BLaER1 (cell line): ENCODE results near the gene CNKSR1.

ENCODE experiments used
- H3K27ac ChIP-seq: shearing (Covaris generic); formaldehyde crosslinking; 2 replicates; pipeline ENCODE4 v1.8.1; 2022
- H3K27me3 ChIP-seq: shearing (Covaris generic); formaldehyde crosslinking; 2 replicates; pipeline ENCODE4 v1.8.1; 2022
- H3K36me3 ChIP-seq: shearing (Covaris generic); formaldehyde crosslinking; 2 replicates; pipeline ENCODE4 v1.8.1; 2022
- H3K4me1 ChIP-seq: shearing (Covaris generic); formaldehyde crosslinking; 2 replicates; pipeline ENCODE4 v1.8.1; 2022
- H3K4me2 ChIP-seq: shearing (Covaris generic); formaldehyde crosslinking; 2 replicates; pipeline ENCODE4 v1.8.1; 2022
- H3K4me3 ChIP-seq: shearing (Covaris generic); formaldehyde crosslinking; 2 replicates; pipeline ENCODE4 v1.8.1; 2022
- H3K9ac ChIP-seq: shearing (Covaris generic); formaldehyde crosslinking; 2 replicates; pipeline ENCODE4 v1.8.1; 2022
- H3K9me3 ChIP-seq: shearing (Covaris generic); formaldehyde crosslinking; 2 replicates; pipeline ENCODE4 v1.8.1; 2022
- H4K20me1 ChIP-seq: shearing (Covaris generic); formaldehyde crosslinking; 2 replicates; pipeline ENCODE4 v1.8.1; 2022
- Cebpa-rat ChIP-seq: shearing (Covaris generic); IDR thresholded peaks from 2 replicates; pipeline ENCODE4 v1.8.1; 2022

CNKSR1 gene

DNA sequence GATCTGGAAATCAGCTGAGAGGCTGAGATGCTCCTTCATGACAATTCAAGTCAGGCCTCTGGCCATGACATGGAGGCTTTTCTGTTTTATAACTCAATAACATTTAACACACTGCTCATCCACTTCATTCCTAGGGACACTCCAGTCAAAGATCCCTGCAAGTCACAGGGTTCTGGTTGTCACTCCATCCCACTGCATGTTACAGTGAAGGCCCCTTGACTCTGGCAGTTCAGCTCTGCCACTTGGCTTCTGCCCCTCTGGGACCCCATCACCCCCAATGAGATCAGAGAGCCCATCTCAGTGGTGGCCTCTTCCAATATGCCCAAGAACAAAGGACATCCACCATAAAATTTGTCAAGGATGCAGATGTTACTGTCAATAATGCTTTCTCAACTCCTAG lies 28.4 kb upstream of the CNKSR1 start:
- no peak for TF ChIP-seq Cebpa-rat
- Histone ChIP-seq H3K4me1 (peaks cover 25% of the 10 kb centered on the region), H3K27me3 (no peaks in the 10 kb centered on the region), H3K4me2 (no peak overlapping the region), H3K9ac (no peak overlapping the region), H4K20me1 (no peaks in the 10 kb centered on the region), H3K36me3 (no peaks in the 10 kb centered on the region), H3K4me3 (no peak overlapping the region), H3K9me3 (no peaks in the 10 kb centered on the region), H3K27ac (no peak overlapping the region)

DNA sequence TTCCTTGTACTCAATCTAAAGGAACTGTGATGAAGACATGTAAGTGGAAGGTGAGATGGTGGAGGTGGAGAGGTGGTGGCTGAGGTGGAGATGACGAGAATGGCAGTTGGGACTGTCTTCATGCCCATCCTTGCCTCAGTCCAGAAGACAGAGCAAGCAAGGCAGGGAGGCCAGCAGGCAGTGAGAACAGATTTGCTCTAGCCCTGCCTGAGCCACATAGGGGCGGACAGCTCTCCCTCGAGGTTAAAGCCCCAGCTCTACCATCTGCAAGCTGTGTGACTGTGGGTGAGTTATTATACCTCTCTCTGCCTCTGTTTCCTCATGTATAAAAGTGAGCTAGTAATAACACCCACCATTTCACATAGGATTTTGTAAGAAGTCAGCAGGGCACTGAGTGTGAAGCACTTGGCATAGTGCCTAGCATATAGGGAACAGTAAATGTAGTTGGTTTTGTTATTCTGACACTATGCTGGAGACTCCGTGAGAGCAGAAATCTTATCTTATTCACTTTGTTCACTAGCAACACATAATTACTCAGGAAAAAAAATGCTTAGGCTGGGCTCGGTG lies 23.2 kb upstream of the CNKSR1 start:
- H3K27ac ChIP-seq: no peak overlapping the region
- peaks cover 68% of the 10 kb centered on the region for H3K4me1 ChIP-seq
- H3K9ac ChIP-seq: no peak overlapping the region
- H3K27me3 ChIP-seq: no peaks in the 10 kb centered on the region
- H4K20me1 ChIP-seq: no peaks in the 10 kb centered on the region
- no peaks in the 10 kb centered on the region for H3K36me3 ChIP-seq
- no peak for TF ChIP-seq Cebpa-rat
- H3K9me3 ChIP-seq: no peaks in the 10 kb centered on the region
- H3K4me2 ChIP-seq: peak overlapping the region; percentile 100
- H3K4me3 ChIP-seq: no peak overlapping the region

DNA sequence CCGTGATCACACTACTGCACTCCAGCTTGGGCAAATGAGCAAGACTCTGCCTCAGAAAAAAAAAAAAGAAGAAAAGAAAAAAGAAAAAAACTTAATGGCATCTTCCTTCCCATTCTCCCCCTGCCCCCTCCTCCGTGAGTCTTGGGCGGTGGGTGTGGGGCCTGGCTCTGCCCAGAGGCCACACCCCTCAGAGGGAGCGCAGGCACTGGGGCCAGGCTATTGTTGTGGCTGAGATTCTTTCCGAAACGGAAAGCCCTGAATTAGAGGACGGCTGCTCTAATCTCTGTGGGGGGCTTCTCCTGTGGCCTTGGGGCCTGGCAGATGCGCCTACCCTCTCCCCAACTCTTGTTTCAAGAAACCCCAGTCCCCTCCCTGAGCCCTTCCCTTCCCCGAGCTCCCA lies 22.5 kb upstream of the CNKSR1 start:
- no peaks in the 10 kb centered on the region for H3K36me3 ChIP-seq
- H3K4me3 ChIP-seq: peak overlapping the region; percentile 62
- no peak for TF ChIP-seq Cebpa-rat
- no peaks in the 10 kb centered on the region for H3K9me3 ChIP-seq
- peaks cover 75% of the 10 kb centered on the region for H3K4me1 ChIP-seq
- peak overlapping the region; percentile 100 for H3K4me2 ChIP-seq
- H3K9ac ChIP-seq: peak overlapping the region; percentile 64
- H4K20me1 ChIP-seq: no peaks in the 10 kb centered on the region
- peak overlapping the region; percentile 68 for H3K27ac ChIP-seq
- H3K27me3 ChIP-seq: no peaks in the 10 kb centered on the region

DNA sequence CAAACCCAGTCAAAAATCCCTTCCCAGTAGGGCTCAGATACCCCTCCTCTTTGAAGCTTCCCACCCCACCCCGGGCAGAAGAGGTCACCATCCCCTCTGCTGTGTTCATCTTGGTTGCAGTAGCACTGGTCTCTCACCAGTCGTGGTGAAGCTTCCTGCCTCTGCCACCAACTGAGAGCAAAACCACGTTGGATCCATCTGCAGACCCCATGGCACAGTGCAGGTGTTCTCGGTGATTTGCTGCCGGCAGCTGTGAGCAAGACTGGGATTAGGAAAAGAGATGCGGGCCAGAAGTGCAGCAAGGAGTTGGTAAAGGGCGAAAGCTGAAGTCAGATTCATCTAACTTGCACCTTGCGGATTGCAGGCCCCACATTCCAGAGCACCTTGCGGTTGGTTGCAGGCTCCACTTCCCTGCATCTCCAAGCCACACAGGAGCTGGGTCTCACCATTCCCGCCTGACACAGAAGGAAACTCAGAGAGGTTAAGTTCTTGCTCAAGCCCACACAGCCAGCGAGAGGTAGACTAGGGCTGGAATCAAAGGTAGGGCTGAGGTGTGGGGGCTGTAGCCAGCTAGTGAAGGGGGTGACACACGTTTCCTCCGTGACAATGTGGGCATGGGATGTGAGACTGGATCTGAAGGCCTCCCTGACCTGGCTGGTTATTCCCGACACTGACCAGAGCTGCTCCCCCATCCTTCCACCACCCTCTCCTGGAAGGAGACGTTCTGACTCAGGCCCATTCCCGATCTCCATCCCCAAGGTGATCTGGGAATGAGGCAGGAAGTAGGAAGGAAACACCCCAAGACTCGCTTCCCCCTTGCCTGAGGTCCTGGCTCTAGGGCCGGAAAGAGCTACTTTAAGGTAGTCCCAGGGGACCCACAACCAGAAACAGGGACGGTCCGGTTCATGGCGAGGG lies 21.7 kb upstream of the CNKSR1 start:
- Histone ChIP-seq H3K4me1 (peaks cover 84% of the 10 kb centered on the region), H3K36me3 (no peaks in the 10 kb centered on the region), H4K20me1 (no peaks in the 10 kb centered on the region), H3K4me2 (peak overlapping the region; percentile 100), H3K27me3 (no peaks in the 10 kb centered on the region), H3K9ac (peak overlapping the region; percentile 64), H3K9me3 (no peaks in the 10 kb centered on the region), H3K4me3 (peak overlapping the region; percentile 62), H3K27ac (peak overlapping the region; percentile 68)
- TF ChIP-seq Cebpa-rat: no peak

DNA sequence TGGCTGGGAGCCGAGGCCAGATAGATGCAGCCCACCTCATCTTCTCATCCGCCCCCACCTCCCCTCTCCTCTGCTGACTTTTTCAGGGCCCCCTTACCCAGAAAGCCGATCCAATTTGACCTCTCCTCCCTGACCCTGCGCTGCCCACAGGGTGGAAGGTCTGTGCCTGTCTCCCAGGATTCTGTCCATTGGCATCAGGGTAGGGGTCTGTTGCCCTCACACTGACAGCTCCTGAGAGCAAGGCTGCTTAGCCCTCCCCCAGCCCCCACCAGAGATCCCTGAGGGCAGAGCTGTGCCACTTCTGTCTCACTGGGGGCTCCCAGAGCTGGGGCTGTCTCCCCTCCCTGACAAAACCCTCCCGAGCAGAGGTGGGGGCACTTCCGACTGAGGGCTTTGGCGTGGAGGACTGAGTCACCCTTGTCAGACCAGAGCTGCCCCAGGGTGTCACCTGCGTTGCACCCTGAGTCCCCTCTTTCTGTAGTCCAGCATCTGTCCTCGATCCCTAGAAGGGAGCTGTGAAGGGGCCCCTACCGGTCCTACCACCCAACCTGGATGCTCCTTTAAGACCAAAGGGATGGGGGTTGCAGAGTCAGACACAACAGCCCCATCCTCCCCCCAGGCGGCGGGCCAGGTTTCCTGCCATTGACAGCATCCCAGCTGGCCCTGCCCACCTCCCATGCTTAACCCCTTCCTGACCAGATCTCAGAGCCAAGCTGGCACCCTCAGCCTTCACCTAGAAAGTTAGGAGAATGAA lies 20.8 kb upstream of the CNKSR1 start:
- H3K27ac ChIP-seq: peak overlapping the region; percentile 68
- TF ChIP-seq Cebpa-rat: no peak
- H4K20me1 ChIP-seq: no peaks in the 10 kb centered on the region
- H3K4me1 ChIP-seq: peaks cover 88% of the 10 kb centered on the region
- no peaks in the 10 kb centered on the region for H3K36me3 ChIP-seq
- peak overlapping the region; percentile 100 for H3K4me2 ChIP-seq
- H3K4me3 ChIP-seq: peak overlapping the region; percentile 62
- H3K9me3 ChIP-seq: no peaks in the 10 kb centered on the region
- peak overlapping the region; percentile 64 for H3K9ac ChIP-seq
- no peaks in the 10 kb centered on the region for H3K27me3 ChIP-seq

DNA sequence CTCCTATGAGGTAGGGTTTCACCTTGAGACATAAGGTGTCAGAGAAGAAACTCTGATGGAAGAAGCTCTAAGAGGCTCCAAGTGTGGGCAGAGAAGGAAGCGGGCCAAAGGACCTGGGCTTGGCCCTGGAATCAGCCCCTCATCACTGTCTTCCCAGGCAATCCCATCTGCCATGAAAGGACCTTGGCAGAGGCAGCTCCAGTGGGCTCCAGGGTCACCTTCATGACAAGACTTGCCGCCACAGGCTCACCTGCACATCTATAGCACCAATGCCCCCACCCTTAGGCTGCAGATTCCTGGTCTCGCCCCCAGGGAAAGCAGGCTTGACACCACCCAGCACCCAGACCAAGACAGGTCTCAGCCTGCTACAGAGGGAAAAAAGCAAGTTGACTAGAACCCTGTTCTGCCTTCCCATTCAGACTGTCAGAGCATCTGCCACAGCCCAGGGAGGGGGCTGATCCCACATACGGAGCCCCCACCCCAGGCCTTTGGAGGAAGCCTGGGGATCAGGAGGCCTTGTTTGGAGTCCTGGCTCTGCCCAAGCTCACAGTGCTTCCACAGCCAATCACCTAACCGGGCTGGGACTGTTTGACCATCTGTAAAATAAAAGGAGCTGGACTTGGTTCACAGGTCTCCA lies 18.9 kb upstream of the CNKSR1 start:
- H3K27me3 ChIP-seq: no peaks in the 10 kb centered on the region

DNA sequence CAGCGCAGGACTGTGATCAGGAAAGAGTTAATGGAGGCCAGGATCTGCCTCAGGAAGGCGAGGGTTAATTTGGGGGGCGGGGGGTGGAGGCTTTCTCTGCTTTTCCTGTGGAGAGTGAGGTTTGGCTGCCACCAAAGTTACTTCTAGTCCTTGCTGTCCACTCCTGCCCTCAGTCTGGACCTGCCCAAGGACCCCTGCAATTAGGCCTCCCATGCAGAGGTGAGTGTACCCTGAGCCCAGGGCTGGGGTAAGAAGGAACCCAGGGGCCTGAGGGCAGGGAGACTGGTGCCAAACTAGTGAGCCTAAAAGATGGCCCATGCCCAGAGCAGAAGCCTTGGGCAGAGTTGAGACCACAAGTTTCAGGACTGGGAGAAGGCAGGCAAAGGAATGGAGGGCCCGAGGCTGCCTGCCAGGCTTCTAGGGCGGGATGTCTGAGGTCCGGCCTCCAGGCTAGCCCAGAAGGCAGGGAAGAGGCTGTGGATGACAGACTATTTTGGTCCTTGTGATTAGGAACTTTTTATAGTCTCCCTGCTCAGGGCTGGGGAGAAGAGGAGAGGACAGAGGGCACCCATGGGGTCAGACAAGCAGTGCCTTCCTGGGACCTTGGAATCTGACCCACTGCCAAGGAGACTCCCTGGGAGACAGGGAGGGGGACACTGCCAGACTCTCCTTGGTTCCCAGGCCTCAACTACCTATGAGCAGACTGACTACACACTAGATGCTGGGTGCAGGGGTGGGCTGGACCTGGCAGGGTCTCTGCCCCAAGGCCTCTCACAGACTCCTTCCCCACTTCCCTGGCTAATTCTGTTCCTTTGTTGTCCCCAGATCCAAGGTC lies 18.2 kb upstream of the CNKSR1 start, which contains the start of gene FAM110D:
Gene FAM110D (plus strand): TSS at position 172 of the 835 bp plus-strand sequence. CDS start 2,213 bp downstream, outside the sequence.
- peak within 1 kb of the TSS; percentile 69 for H3K4me3 ChIP-seq
- H3K9ac ChIP-seq: peak within 1 kb of the TSS; percentile 86
- H3K36me3 ChIP-seq: no peaks in the 10 kb centered on the region
- H3K27me3 ChIP-seq: no peaks in the 10 kb centered on the region
- TF ChIP-seq Cebpa-rat: no peak
- H3K4me2 ChIP-seq: peak within 1 kb of the TSS; percentile 100
- no peaks in the 10 kb centered on the region for H4K20me1 ChIP-seq
- H3K27ac ChIP-seq: peak within 1 kb of the TSS; percentile 88
- no peaks in the 10 kb centered on the region for H3K9me3 ChIP-seq
- peaks cover 98% of the 10 kb centered on the region for H3K4me1 ChIP-seq

More for the DNA sequence above, 18.9 kb upstream of the CNKSR1 start:
- Histone ChIP-seq H3K4me3 (peak overlapping the region; percentile 69), H3K27ac (peak overlapping the region; percentile 88), H3K9me3 (no peaks in the 10 kb centered on the region), H3K4me2 (peak overlapping the region; percentile 100), H3K4me1 (peaks cover 98% of the 10 kb centered on the region), H3K36me3 (no peaks in the 10 kb centered on the region), H3K9ac (peak overlapping the region; percentile 86), H4K20me1 (no peaks in the 10 kb centered on the region)
- no peak for TF ChIP-seq Cebpa-rat

DNA sequence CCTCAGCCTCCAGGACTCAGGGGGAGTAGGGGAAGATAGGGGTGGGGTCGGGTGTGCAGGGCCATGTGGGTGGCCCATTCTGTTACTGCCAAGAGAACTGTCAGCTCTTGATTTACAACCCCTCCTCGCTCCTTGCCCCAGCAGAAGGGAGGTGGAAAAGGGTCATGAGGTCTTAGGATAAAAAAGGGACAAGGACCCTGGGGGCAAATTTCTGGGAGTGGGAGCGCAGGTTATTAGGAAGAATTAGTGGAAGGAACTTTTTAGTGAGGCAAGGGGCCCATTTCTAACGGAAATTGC lies 17.6 kb upstream of the CNKSR1 start:
- Histone ChIP-seq H3K9me3 (no peaks in the 10 kb centered on the region), H3K4me2 (peak overlapping the region; percentile 100), H3K9ac (peak overlapping the region; percentile 86), H3K27me3 (no peaks in the 10 kb centered on the region), H3K36me3 (no peaks in the 10 kb centered on the region), H3K4me1 (peaks cover 98% of the 10 kb centered on the region), H4K20me1 (no peaks in the 10 kb centered on the region), H3K27ac (peak overlapping the region; percentile 88), H3K4me3 (peak overlapping the region; percentile 69)
- TF ChIP-seq Cebpa-rat: no peak
